GM19467 (cell line): Measurements from ENCODE around the gene MFSD6.

Source experiments
- ATAC-seq: cut with Tn5 transposase; IDR thresholded peaks from one replicate; pipeline ENCODE4 v1.9.1; 2021; ENCODE audit warnings: mild to moderate bottlenecking, moderate library complexity; ENCODE audit not compliant: unreplicated experiment

MFSD6 gene

DNA sequence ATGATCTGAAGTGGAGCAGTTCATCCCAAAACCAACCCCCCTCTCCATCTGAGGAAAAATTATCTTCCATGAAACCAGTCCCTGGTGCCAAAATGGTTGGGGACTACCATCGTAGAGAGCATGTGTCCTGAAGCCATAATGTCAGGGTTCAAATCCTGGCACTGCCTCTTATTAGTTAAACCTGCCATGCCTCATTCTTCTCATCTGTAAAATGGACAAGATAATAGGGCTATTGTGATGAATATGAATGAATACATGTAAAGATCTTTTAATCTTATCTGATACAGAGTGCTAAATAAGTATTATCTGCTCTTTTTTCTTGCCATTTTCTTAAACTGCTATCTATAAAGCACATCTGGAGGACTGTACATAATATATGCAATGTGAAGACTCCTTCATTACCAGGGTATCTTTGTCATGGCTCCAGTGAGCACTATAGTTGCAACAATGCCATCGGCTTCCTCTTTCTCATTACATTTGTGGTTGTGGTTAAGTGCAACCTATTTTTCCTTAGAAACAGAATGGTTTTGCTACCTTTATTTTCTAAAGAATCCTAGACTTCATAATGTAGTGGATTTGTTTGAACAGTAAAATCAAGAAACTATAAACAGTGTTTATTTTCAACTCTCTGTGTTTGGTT lies 27.0 kb downstream of the MFSD6 start:
- no peak for ATAC-seq

DNA sequence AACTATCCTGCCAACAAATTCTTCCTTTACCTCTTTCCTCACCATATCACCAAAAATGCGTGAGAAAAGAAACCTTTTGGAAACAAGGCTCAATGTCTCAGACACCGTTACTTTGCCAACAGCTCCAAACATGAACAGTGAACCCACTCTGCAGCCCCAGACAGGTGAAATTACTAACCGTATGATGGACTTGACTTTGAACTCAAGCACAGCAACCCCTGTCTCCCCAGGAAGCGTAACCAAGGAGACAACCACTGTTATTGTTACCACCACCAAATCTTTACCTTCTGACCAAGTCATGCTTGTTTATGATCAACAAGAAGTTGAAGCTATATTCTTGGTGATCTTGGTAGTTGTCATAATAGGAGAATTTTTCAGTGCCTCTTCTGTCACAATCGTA lies 28.4 kb downstream of the MFSD6 start:
- ATAC-seq: no peak

DNA sequence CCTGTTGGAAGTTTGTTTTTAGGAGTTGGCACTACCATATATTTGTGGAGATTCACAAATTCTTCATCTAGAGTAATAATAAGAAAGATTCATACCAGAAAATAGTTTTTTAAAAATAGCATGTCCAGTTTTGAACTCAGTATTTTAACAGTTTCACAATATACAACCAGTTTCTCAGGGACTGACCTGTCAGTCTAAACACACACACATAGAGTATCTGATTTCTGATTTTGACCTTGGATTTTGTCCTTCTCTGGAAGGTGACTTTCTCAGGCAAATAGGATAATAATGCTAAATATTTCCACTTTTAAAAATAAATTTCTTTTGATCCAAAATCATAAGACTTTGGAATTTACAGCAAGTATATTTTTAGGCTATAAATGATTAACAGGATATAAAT lies 32.0 kb downstream of the MFSD6 start:
- no peak for ATAC-seq

DNA sequence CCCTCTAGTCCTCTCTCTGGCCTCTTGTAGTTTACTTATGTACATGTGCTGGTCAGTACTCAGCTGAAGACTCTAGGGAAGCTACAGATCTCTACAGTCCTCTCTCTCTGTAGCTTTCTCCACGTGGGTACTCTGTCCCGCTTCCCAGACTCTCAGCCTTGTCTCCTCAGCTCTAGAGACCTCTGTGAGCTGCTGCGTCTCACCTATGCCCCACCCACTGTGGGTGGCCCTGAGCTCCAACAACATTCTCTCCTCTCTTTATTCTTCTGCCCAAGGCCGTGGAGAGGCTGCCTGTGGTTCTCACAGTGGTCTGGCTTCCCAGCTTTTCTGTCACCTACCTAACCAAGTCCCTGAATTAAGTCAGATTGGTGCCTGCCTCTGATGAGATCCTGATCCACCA lies 33.4 kb downstream of the MFSD6 start:
- ATAC-seq: no peak

DNA sequence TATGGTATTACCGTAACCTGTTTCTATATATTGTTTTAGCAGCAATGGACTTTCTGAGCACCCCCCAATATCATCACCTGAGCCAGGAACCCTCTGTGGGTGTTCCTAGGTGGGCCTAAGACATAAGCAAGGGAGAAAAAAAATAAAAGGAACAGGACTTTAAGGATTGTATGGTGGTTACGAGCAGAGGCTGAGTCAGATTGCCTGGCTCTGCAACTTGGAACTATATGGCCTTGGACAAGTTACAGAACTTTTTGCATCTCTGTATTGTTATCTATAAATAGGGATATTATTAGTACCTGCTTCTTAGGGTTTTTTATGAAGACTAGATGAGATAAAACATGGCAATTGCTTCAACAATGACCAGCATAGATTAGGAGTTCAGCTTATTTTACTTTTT lies 34.9 kb downstream of the MFSD6 start:
- no peak for ATAC-seq

DNA sequence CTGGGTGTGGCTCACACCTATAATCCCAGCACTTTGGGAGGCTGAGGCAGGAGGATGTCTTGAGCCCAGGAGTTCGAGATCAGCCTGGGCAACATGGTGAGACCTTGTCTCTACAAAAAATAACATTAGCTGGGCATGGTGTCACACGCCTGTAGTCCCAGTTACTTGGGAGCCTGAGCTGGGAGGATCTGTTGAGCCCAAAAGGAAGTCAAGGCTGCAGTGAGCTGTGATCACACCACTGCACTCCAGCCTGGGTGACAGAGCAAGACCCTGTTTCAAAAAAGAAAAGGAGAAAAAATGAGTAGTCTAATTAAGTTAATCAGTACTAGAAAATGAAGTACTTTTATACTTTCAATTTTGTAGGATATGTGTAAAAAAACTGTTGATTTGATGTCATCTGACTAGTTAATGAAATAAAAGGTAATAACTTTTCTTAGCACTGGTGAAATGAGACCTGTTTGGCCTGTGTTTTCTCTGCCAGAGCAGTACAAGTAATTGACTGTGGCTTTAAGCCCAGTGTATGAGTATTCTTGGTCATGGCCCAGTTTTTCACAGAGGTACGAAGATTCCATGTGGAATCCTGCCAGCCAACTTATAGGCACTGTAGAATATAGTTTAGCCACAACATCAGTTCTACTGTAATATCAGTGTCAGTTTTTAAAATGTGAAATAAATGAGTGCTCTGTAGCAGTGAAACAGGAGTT lies 35.8 kb downstream of the MFSD6 start:
- ATAC-seq: no peak

DNA sequence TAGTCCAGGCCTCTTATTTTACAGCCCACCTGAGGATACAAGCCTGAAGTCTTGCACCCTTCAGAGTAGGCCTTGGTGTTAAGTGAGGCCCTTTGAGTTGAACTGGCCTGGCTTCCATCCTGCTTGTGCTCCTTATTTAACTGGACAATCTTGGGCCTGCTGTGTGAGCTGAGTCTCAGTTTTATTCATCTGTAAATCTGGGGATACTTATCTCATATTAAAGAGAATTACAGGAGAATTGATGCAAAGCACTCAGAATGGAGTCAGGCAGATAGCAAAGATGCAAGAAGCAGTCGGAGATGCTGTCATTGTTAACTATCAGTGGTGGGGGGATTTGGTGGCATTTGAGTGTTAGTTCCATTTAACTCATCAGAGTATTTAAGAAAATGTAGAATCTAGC lies 36.8 kb downstream of the MFSD6 start:
- no peak for ATAC-seq

DNA sequence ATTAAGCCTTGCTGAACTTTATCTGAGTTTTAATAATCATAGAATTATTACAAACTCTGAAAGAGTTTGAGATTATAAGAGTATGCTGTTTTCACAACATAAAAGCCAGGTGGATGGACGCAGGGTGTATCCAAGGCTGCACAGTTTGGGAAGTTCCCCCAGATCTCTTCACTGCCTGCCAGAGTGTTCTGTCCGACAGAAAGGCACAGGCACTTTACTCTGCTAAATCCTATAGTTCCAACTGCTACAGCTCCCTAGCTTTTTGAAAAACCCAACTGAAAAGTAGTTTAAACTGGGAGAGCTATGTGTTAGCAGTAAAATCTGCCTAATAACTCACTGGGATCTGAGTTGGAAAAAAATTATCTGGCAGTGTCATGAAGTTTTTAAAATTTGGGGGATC lies 38.0 kb downstream of the MFSD6 start:
- no peak for ATAC-seq

DNA sequence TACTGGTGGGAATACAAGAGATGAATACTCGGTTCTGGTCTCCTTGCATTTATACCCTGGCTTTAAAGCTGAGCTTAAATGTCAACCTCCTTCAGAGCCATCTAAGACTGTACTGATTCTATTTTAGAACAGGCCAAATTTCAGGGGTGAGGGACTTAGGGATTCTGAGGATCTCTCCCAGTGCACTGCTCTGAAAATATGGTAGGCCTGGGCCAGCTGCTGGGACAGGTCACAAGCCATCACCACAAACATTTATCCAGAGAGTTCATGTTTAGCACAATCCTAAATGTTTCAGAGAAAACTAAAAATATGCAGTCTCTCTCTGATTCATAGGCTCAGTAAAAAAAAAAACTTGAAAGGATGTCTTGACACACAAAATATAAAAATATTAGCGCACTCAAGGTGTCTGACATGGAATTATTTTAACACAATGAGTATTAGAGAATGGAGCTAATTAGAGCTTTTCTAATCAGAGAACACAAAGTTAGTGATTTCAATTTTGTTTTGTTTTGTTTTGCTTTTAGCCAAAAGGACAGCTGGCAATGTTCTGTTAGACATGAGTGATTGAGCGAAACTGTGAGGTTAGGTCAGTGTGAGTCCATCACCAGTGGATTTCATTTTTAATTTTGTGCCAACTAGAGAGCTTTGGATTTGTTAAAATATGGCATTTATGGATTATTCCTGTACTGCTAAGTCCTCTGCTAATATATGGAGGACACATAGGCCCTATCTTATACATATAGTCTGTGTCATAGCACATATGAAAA lies 38.8 kb downstream of the MFSD6 start:
- ATAC-seq: no peak

DNA sequence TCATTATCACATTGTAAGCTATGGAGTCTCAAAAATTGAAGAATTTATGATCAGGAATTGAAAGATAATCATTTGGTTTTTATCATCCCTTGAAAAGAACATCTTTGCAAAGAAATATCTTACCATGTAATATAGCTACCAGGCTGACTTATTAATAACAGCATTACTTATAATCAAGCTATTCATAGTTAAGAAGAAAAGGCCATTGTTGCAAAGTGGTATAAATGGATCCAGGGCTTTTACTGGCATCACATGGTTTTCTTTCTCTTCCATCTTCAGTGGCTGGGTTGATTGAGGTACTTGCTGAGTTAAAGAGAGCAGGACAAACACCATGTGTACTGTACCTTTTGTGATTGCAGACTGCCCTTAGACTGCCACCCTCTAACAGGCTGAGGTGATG lies 39.6 kb downstream of the MFSD6 start:
- no peak for ATAC-seq

DNA sequence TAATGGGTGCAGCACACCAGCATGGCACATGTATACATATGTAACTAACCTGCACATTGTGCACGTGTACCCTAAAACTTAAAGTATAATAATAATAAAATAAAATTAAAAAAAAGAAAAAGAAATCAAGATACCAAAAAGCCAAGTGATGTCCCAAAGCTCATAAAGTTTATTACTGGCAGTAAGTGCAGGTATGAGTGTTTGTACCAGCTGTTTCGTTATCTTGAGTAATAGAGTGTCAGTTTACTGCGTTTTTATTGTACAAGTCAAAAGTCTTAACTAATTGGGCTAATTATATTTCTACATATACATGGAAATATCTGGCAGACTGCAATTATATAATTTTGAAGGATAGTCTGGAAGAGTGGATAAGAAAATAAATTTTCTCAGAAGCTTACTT lies 41.8 kb downstream of the MFSD6 start:
- ATAC-seq: no peak

DNA sequence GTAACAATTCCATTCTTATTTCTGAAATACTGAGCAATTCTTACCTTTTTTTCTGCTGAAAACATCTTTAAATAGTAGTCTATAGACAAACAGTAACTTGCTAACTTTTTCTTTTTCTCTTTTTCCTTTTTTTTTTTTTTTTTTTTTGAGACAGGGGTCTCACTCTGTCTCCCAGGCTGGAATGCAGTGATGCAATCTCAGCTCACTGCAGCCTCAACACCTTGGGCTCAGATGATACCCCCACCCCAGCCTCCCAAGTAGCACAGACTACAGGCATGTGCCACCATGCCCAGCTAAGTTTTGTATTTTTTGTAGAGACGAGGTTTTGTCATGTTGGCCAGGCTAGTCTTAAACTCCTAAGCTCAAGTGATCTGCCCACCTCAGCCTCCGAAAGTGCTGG lies 42.2 kb downstream of the MFSD6 start:
- no peak for ATAC-seq

DNA sequence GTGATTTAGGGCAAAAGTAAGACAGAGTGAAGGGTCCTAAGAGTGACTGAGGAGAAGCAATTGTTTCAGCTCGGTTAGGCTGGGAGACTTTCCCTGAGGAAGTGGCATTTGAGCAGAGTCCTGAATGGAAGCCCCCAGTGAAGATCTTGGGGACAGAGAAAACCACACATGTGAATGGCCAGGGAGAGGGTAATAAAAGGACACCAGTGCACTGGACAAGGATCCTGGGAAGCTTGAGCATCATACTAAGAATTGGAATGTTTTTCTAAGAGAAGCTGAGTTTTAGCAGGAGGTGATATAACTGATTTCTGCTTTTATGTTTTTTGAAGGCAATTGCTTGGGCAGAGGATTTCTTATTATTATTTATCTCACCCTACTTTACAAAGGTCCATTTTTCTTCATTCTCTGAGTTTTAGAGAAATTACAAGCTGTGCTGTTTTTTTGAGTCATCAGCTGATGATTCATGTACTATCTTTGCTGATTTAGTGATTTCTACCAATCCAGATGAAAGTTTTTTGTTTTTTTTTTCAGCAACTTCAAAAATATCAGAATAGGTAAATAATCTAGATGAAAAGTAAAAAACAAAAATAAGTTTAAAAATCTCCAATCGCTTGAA lies 43.5 kb downstream of the MFSD6 start:
- ATAC-seq: no peak

DNA sequence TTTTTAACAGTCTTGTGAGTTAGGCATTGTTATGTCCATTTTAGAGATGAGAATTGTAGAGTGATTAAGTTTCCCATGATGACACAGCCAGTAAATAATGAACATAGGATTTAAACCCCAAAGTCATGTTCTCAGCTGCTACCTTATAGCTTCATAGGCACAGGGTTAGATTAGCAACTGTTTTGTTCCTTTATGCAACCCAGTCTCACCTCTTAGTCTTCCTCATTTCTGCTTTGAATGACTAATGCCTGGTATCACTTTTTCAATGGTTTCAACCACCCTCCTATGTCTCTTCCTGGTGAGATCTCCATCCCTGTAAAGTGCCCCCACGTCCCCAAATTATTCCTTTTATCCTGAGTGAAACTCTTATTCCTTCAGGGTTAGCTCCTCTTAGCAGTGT lies 44.3 kb downstream of the MFSD6 start:
- no peak for ATAC-seq

DNA sequence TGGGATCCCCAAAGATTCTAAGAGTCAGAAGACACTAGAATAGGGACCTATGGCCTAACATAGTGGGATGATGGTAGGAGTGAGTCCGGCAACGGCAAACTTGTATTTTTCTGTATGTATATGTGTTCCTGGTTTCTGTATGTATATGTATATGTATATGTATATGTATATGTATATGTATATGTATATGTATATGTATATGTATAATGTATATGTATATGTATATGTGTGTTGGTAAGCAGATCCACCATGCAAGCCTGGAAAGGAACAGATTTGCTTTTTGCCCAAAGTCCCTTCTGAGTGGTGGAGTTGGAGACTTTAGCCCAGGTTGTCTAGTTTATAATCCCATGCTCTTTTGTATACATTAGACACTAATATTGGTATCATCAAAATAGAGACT lies 46.6 kb downstream of the MFSD6 start:
- no peak for ATAC-seq

DNA sequence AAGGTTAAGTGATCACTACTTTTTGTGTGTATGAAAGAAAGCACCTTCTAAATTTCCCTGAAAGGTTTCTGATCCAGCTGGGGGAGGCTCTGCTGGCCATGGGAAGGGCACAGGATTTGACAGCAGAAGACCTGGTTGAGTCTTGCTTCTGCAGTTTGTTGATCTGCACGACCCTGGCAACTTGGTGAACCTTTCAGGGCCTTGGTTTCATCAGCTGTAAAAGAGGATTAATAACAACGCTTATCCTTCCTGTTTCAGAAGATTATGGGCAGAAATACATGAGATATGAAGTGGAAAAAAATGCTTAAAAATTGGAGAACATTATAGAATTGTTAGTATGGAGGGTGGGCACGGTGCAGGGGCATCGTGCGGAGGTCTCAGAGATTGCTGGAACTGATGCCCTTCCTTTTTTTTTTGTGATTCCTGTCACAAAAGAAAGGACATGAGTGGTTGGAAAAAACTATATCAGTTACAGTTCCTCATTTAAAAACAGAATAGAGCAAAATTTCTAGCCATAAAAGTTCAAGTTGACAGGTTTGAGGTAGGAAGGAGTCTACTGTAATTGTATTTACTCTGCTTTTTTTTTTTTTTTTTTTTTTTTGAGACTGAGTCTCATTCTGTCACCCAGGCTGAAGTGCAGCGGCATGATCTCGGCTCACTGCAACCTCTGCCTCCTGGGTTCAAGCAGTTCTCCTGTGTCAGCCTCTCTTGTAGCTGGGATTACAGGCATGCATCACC lies 47.4 kb downstream of the MFSD6 start:
- no peak for ATAC-seq

DNA sequence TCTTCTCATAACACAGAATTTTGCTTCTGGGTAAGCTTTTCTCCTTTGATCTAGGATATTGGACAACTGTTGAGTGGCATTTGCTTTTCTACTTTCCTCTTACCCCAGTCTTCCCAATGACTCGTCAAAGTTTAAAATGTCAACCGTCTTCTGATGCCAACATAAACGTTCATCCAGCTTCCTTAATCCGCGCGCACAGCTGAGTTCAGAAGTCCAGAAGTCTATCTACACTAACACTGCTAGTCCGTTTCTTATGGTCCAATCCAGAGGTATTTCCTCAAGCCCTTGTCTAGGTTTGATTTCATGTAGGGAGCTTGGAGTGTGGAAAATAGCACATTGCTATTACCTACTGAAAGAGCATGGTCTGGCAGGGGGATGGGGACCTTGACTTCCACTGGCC lies 48.7 kb downstream of the MFSD6 start:
- no peak for ATAC-seq

DNA sequence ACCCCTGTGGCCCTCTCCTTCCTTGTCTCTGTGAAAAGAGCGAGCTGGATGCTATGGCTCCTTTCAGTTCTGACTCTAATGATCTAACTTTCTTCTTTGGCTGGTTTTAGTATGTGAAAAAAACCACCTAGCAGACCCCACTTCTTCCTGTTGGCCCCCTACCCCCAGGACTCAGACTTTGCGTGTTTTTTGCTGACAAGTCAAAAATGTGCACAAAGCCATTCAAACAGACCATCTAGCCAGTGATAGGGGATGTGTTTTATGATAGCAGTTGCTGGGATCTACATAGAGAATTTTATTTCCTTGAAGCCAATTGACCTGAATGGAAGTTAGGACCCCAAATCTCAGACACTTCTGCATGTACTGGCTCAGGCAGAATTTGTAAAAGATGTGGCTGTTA lies 49.1 kb downstream of the MFSD6 start:
- no peak for ATAC-seq

DNA sequence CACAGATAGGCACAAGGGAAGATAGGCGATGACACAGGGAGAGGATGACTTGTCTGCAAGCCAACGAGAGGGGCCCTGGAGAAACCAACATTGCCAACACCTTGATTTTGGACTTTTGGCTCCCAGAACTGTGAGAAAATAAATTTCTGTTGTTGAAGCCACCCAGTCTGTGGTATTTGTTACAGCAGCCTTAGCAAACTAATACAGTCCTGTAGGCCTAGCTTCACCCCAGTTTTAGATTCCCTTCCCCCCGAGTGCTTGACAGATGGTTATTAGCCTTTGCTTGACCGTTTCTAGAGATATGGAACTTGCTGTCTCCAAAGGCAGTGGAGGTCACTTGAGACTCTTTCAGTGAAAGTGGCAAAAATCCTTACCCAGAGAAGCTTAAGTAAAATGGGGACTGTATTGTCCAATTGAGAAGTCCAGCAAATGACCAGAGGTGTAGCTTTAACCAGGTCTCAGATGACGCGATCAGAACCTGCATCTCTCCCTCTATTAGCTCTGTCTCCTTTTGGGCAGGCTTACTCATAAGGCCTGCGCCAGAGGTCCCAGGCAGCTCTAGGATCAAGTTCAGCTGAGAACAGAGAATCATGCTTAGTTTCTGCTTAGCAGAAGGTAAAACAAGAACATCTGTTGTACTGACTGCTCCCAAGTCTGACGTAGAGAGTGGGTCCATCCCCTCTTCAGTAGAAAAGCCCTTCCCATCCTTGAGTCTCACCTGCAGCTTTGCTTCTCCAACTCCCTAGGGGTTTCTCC lies 50.4 kb downstream of the MFSD6 start:
- ATAC-seq: no peak

DNA sequence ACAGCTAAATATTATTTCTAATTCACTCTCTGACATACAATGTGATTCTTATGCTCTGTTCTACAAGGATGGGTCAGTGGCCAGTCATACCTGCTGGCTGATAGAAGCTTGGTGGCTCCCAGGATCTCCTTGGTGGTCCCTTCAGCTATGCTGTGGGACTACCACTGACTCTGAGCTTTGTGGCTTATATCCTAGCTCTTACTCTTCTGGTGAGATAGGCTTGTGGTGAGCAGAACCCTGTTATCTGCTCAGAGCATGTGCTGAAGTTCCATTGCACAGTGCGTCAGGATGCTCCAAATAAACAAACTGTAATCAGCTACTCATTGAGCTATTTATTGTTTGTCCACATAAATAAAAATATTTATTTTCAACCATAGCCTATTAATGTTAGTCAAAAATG lies 51.7 kb downstream of the MFSD6 start:
- ATAC-seq: no peak
